ENCODE data around the gene ADCY2. TPM values are rescaled to one million over a fixed set of nuclear protein-coding genes. Genes with fewer than 3 reads are reported as not detected.

The ADCY2 gene
- total and polyA plus RNA-seq, 2 of the 13 experiments (the other 11 are each of a cell fraction or from before 2014, with no cell fraction given): not detected

DNA sequence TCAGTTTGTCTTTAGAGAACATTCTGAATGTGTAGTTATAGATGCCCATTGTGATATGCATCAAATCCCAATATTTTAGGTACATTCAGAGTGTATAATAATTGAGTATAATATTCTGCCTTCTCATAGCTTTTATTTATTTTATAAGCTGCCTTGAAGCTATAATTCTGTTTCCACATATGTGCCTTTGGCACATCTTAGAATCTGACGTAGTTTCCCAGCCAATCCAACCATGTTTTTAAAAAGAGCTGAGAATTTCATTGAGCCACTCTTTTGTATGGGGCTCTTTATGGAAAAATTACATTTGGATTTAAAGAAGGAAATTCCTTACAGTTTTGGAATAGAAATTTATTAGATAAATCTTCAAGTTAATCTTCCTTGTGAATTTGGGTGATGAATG, 65.4 kb downstream of the ADCY2 start:
- H2AFZ ChIP-seq (ENCODE audit: low read length): no peak overlapping the region
- H3K4me1 ChIP-seq (ENCODE audit: insufficient read depth, low read length): no peaks in the 10 kb centered on the region
- DNase-seq (ENCODE audit: low spot score) (no peak), FAIRE-seq (no peak), ATAC-seq (no peak)
- intact Hi-C loops (cut with micrococcal nuclease; ENCODE audit: unreplicated experiment): no loop called here
- no peaks in the 10 kb centered on the region for H3K36me3 ChIP-seq (replicated peaks in 1 of 2; ENCODE audit: control insufficient read depth in 1 of 2, insufficient read depth in 2 of 2, low read length in 2 of 2)
- no peak overlapping the region for H3K27ac ChIP-seq (ENCODE audit: extremely low read length, insufficient read depth, low read length)
- H3K79me2 ChIP-seq (ENCODE audit: insufficient read depth, low read length): no peaks in the 10 kb centered on the region
- TF ChIP-seq ETV5 (CRISPR knock-in tag; IDR thresholded peaks at IDR 0.05; ENCODE audit: borderline replicate concordance) (no peak), NFYB (CRISPR knock-in tag; IDR thresholded peaks at IDR 0.05) (no peak)
- no peaks in the 10 kb centered on the region for H3K27me3 ChIP-seq (ENCODE audit: control insufficient read depth in 1 of 2, insufficient read depth in 2 of 2, low read length in 2 of 2)
- H3K9me3 ChIP-seq (ENCODE audit: low read length): no peaks in the 10 kb centered on the region
- in situ Hi-C loops (cut with HindIII; ENCODE audit: extremely low pct_ligation_motif_present, low pct_unique_long_range_greater_than_20kb): no loop called here
- H3K4me3 ChIP-seq (replicated peaks in 1 of 3; ENCODE audit: insufficient read depth in 1 of 3, low read depth in 2 of 3, low read length in 3 of 3): no peak overlapping the region
- ChIA-PET POLR2A (no interaction called here), CTCF (ENCODE audit: low intra/inter-chr PET ratio, low total read pairs) (no interaction called here)
- H3K9ac ChIP-seq (ENCODE audit: insufficient read depth, low read depth, low read length): no peak overlapping the region
- H4K20me1 ChIP-seq (ENCODE audit: insufficient read depth, low read length): no peaks in the 10 kb centered on the region
- H3K4me2 ChIP-seq (ENCODE audit: low read depth, low read length): no peak overlapping the region
- WGBS (ENCODE audit: low lambda C conversion rate): 0% methylated on average over 1 of the region's 1 CpG
- no TSS peak for BruUV-seq (replicated peaks)

DNA sequence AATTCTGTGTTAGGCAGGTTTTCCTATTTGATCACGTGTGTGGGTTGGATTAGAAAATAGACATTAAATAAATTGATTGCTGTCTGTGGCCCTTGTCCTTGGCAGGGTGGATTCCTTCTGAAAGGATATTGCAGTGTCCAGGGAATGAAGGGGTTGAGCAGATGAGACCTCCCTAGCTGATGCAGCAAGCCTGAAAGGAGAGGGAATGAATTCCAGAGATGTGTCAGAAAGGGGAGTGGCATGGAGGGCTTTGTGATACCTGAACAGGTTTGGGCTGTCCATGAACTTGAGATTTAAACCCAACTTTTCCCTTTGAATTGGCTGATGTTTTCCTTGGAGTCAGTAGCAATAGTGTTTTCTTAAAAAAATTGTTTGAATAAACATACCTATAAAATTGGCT, 66.8 kb downstream of the ADCY2 start:
- Histone ChIP-seq H3K27ac (ENCODE audit: extremely low read length, insufficient read depth, low read length) (no peak overlapping the region), H3K4me2 (ENCODE audit: low read depth, low read length) (no peak overlapping the region), H2AFZ (ENCODE audit: low read length) (no peak overlapping the region), H3K36me3 (replicated peaks in 1 of 2; ENCODE audit: control insufficient read depth in 1 of 2, insufficient read depth in 2 of 2, low read length in 2 of 2) (no peaks in the 10 kb centered on the region), H3K4me1 (ENCODE audit: insufficient read depth, low read length) (no peaks in the 10 kb centered on the region), H3K27me3 (ENCODE audit: control insufficient read depth in 1 of 2, insufficient read depth in 2 of 2, low read length in 2 of 2) (no peaks in the 10 kb centered on the region), H3K9ac (ENCODE audit: insufficient read depth, low read depth, low read length) (no peak overlapping the region), H4K20me1 (ENCODE audit: insufficient read depth, low read length) (no peaks in the 10 kb centered on the region), H3K9me3 (ENCODE audit: low read length) (no peaks in the 10 kb centered on the region), H3K4me3 (replicated peaks in 1 of 3; ENCODE audit: insufficient read depth in 1 of 3, low read depth in 2 of 3, low read length in 3 of 3) (no peak overlapping the region), H3K79me2 (ENCODE audit: insufficient read depth, low read length) (no peaks in the 10 kb centered on the region)
- no peak for ATAC-seq
- in situ Hi-C loops (cut with HindIII; ENCODE audit: extremely low pct_ligation_motif_present, low pct_unique_long_range_greater_than_20kb): no loop called here
- intact Hi-C loops (cut with micrococcal nuclease; ENCODE audit: unreplicated experiment): no loop called here
- TF ChIP-seq, protein P1, sequence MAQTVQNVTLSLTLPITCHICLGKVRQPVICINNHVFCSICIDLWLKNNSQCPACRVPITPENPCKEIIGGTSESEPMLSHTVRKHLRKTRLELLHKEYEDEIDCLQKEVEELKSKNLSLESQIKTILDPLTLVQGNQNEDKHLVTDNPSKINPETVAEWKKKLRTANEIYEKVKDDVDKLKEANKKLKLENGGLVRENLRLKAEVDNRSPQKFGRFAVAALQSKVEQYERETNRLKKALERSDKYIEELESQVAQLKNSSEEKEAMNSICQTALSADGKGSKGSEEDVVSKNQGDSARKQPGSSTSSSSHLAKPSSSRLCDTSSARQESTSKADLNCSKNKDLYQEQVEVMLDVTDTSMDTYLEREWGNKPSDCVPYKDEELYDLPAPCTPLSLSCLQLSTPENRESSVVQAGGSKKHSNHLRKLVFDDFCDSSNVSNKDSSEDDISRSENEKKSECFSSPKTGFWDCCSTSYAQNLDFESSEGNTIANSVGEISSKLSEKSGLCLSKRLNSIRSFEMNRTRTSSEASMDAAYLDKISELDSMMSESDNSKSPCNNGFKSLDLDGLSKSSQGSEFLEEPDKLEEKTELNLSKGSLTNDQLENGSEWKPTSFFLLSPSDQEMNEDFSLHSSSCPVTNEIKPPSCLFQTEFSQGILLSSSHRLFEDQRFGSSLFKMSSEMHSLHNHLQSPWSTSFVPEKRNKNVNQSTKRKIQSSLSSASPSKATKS (CRISPR knock-in tag; IDR thresholded peaks at IDR 0.05): no peak
- TF ChIP-seq, protein P2, sequence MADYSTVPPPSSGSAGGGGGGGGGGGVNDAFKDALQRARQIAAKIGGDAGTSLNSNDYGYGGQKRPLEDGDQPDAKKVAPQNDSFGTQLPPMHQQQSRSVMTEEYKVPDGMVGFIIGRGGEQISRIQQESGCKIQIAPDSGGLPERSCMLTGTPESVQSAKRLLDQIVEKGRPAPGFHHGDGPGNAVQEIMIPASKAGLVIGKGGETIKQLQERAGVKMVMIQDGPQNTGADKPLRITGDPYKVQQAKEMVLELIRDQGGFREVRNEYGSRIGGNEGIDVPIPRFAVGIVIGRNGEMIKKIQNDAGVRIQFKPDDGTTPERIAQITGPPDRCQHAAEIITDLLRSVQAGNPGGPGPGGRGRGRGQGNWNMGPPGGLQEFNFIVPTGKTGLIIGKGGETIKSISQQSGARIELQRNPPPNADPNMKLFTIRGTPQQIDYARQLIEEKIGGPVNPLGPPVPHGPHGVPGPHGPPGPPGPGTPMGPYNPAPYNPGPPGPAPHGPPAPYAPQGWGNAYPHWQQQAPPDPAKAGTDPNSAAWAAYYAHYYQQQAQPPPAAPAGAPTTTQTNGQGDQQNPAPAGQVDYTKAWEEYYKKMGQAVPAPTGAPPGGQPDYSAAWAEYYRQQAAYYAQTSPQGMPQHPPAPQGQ (CRISPR knock-in tag; IDR thresholded peaks at IDR 0.05; ENCODE audit: borderline replicate concordance): no peak
- TF ChIP-seq ZNF383 (CRISPR knock-in tag; IDR thresholded peaks at IDR 0.05; ENCODE audit: borderline replicate concordance) (no peak), PHF20 (CRISPR knock-in tag; IDR thresholded peaks at IDR 0.05) (no peak), EZH2 (conservative IDR thresholded peaks at IDR 0.05; ENCODE audit: low read depth, low read length) (no peak), ZNF562 (CRISPR knock-in tag; IDR thresholded peaks at IDR 0.05; ENCODE audit: borderline replicate concordance) (no peak)
- BruUV-seq (replicated peaks): no TSS peak
- FAIRE-seq: no peak
- WGBS (ENCODE audit: low lambda C conversion rate): 0% methylated on average over 1 of the region's 1 CpG
- POLR2A ChIA-PET: no interaction called here
- CTCF ChIA-PET (ENCODE audit: low intra/inter-chr PET ratio, low total read pairs): no interaction called here
- DNase-seq (ENCODE audit: low spot score): no peak
